ENCODE measurements around the gene LSAMP.
"Not testable (repeated sequence)": the region's sequence is repeated elsewhere in the genome, so short reads cannot be mapped to it uniquely, and the experiment has no call there.

LSAMP gene

GRCh38 chr3:116216761-116217160 lies 228.5 kb downstream of the LSAMP start:
- no peak for TF ChIP-seq CTCF (IDR thresholded peaks at IDR 0.05; ENCODE audit: insufficient read depth, low read depth, low read length, missing control alignments)
- H3K4me3 ChIP-seq (ENCODE audit: low read depth, low read length), result no peak overlapping the region
- DNase-seq (ENCODE audit: low read depth), result no peak

- H3K4me3 ChIP-seq (ENCODE audit: low read depth, low read length), result no peak overlapping the region
- DNase-seq (ENCODE audit: low read depth), result no peak
- TF ChIP-seq CTCF (IDR thresholded peaks at IDR 0.05; ENCODE audit: insufficient read depth, low read depth, low read length, missing control alignments), result no peak
Observed at GRCh38 chr3:116211901-116212300, 233.4 kb downstream of the LSAMP start.

- not testable (repeated sequence) for DNase-seq (ENCODE audit: low read depth); H3K4me3 ChIP-seq (ENCODE audit: low read depth, low read length)
Observed at GRCh38 chr3:116208830-116209229, 236.5 kb downstream of the LSAMP start.

GRCh38 chr3:116200956-116201690 lies 244.2 kb downstream of the LSAMP start:
- TF ChIP-seq CTCF (IDR thresholded peaks at IDR 0.05; ENCODE audit: insufficient read depth, low read depth, low read length, missing control alignments), result no peak
- DNase-seq (ENCODE audit: low read depth), result no peak
- H3K4me3 ChIP-seq (ENCODE audit: low read depth, low read length), result no peak overlapping the region

GRCh38 chr3:116199063-116199462 lies 246.2 kb downstream of the LSAMP start:
- no peak for TF ChIP-seq CTCF (IDR thresholded peaks at IDR 0.05; ENCODE audit: insufficient read depth, low read depth, low read length, missing control alignments)
- DNase-seq (ENCODE audit: low read depth), result no peak
- no peak overlapping the region for H3K4me3 ChIP-seq (ENCODE audit: low read depth, low read length)

GRCh38 chr3:116198087-116198486 lies 247.2 kb downstream of the LSAMP start:
- H3K4me3 ChIP-seq (ENCODE audit: low read depth, low read length), result no peak overlapping the region
- TF ChIP-seq CTCF (IDR thresholded peaks at IDR 0.05; ENCODE audit: insufficient read depth, low read depth, low read length, missing control alignments), result no peak
- no peak for DNase-seq (ENCODE audit: low read depth)

GRCh38 chr3:116192464-116192863 lies 252.8 kb downstream of the LSAMP start:
- no peak overlapping the region for H3K4me3 ChIP-seq (ENCODE audit: low read depth, low read length)
- no peak for TF ChIP-seq CTCF (IDR thresholded peaks at IDR 0.05; ENCODE audit: insufficient read depth, low read depth, low read length, missing control alignments)
- DNase-seq (ENCODE audit: low read depth), result no peak
